ENCODE results near the gene RIBC2.
A peak's percentile ranks its signal among the peaks of the same experiment; 100 is the strongest.
"Not testable (repeated sequence)": the region's sequence is repeated elsewhere in the genome, so short reads cannot be mapped to it uniquely, and the experiment has no call there.

Gene RIBC2

DNA sequence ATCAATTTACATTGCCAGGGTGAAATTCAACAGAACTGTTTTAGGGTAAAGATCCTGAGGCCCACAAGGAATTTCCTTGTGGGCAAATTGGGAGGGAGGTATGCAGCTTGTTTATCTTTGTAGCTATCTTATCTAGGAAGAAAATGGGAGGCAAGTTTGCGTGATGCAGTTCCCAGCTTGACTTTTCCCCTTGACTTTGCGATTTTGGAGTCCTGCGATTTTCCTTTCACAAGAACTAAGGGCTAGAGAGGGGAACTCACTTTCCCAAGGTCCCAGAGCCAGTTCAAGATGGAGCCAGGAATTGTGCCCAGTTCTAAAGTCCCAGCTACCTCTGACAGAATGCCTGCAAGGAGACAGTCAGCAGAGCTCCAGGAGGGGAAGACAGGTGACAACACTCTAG is 30.7 kb downstream of the RIBC2 start:
- H3K4me1 ChIP-seq, result peaks cover 0 to 26% (median 15%) of the 10 kb centered on the region in 4 donors
- no peaks in the 10 kb centered on the region for H3K9me3 ChIP-seq
- TF ChIP-seq, protein P1, sequence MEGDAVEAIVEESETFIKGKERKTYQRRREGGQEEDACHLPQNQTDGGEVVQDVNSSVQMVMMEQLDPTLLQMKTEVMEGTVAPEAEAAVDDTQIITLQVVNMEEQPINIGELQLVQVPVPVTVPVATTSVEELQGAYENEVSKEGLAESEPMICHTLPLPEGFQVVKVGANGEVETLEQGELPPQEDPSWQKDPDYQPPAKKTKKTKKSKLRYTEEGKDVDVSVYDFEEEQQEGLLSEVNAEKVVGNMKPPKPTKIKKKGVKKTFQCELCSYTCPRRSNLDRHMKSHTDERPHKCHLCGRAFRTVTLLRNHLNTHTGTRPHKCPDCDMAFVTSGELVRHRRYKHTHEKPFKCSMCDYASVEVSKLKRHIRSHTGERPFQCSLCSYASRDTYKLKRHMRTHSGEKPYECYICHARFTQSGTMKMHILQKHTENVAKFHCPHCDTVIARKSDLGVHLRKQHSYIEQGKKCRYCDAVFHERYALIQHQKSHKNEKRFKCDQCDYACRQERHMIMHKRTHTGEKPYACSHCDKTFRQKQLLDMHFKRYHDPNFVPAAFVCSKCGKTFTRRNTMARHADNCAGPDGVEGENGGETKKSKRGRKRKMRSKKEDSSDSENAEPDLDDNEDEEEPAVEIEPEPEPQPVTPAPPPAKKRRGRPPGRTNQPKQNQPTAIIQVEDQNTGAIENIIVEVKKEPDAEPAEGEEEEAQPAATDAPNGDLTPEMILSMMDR (IDR thresholded peaks at IDR 0.05), result no peak
- H3K27ac ChIP-seq, result no peak overlapping the region
- H3K4me3 ChIP-seq, result no peak overlapping the region
- DNase-seq, result no peak
- no peaks in the 10 kb centered on the region for H3K36me3 ChIP-seq
- H3K27me3 ChIP-seq, result no peaks in the 10 kb centered on the region
- intact Hi-C loops (cut with DNase I; ENCODE audit: low total_unique reads), result no loop called here

DNA sequence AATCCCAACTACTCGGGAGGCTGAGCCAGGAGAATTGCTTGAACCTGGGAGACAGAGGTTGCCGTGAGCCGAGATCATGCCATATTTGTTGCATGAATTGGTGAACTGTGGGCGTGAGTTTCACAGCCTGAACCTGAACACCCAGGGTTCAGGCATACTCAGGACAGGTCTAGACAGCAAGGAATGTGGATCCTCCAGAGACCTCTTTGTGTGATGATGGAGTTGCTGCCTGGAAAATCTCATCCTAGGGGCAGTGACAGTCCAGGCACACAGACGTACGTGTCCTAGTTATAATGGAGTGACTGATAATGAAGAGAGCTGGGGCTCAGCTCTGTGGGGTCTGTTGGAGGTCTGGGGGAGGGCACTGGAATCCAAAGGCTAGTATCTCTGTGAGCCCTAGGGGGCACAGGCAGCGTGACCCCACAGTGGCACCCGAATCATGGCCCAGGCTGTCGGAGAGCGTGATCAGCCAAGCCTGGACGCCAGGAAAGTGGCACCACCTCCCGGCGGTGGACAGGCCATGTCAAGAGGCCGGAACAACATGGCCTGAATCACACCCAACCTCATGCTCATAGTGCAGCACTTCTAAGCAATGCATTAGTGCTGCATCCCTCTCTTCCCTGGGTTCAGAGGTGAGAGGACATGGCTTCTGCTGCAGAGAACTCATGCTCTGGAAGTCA is 31.7 kb downstream of the RIBC2 start:
- no peaks in the 10 kb centered on the region for H3K27me3 ChIP-seq
- TF ChIP-seq, protein P1 (IDR thresholded peaks at IDR 0.05), result no peak
- H3K4me3 ChIP-seq, result no peak overlapping the region
- no peaks in the 10 kb centered on the region for H3K36me3 ChIP-seq
- no peak for DNase-seq
- intact Hi-C loops (cut with DNase I; ENCODE audit: low total_unique reads), result no loop called here
- no peak overlapping the region for H3K27ac ChIP-seq
- H3K4me1 ChIP-seq, result peaks cover 0 to 36% (median 22%) of the 10 kb centered on the region in 4 donors
- H3K9me3 ChIP-seq, result no peaks in the 10 kb centered on the region

DNA sequence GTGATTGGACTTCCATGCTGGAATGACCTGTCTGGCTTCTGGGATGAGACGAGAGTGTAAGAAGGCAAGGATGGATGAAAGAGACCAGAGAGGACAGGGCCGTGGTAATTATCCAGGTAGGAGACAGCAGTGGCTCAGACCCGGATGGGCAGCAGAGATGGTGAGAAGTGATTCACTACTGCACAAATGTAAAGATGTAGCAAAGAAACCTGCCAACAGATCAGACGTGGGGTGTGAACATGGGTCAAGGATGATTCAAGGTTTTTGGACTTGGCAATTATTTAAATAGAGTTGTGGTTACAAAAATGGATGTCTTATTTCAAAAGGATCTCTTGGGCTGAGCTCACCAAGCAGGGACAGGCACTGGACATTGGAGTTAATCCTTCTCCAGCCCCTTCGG is 32.7 kb downstream of the RIBC2 start:
- TF ChIP-seq, protein P1 (IDR thresholded peaks at IDR 0.05), result no peak
- H3K27me3 ChIP-seq, result no peaks in the 10 kb centered on the region
- H3K9me3 ChIP-seq, result no peaks in the 10 kb centered on the region
- H3K27ac ChIP-seq, result peak overlapping the region in 1 of 2 donors; percentile 1
- DNase-seq, result no peak
- intact Hi-C loops (cut with DNase I; ENCODE audit: low total_unique reads), result no loop called here
- no peak overlapping the region for H3K4me3 ChIP-seq
- H3K36me3 ChIP-seq, result no peaks in the 10 kb centered on the region
- peaks cover 0 to 41% (median 28%) of the 10 kb centered on the region in 4 donors for H3K4me1 ChIP-seq

DNA sequence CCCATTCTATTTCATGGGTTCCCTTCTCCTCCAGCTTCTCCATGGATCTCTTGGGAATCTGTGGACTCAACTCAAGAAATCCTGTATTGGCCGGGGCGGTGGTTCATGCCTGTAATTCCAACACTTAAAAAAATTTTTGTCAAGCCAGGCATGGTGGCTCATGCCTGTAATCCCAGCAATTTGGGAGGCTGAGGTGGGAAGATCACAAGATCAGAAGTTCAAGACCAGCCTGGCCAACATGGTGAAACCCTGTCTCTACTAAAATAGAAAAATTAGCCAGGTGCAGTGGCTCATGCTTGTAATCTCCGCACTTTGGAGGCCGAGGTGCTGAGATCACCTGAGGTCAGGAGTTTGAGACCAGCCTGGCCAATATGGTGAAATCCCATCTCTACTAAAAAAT is 34.1 kb downstream of the RIBC2 start:
- H3K4me3 ChIP-seq; DNase-seq; intact Hi-C loops (cut with DNase I; ENCODE audit: low total_unique reads): not testable (repeated sequence)

DNA sequence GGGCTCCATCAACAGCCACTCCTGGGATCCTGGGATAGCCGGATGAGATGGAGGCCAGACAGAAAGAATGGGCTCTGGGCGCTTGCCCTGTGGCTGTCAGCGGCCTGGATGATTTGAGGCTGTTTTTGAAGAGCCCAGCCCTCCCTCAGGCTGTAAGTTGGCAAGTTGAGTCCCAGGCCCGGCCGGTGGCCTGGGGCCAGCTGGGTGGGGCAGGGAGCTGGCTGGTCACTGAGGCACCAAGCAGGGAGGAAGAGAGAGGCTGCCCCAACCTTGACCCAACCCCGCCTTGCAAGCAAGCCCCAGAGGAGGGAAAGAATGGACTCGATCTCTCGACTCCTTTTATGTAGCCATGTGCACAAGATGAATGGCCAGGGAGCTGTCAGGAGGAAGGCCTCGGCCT is 34.9 kb downstream of the RIBC2 start:
- Histone ChIP-seq H3K4me1 (peaks cover 0 to 60% (median 36%) of the 10 kb centered on the region in 4 donors), H3K27me3 (no peaks in the 10 kb centered on the region), H3K4me3 (no peak overlapping the region), H3K27ac (peak overlapping the region; percentile 26 to 37), H3K9me3 (no peaks in the 10 kb centered on the region), H3K36me3 (no peaks in the 10 kb centered on the region)
- DNase-seq, result peak; percentile 88 to 96
- TF ChIP-seq, protein P1 (IDR thresholded peaks at IDR 0.05), result no peak
- intact Hi-C loops (cut with DNase I; ENCODE audit: low total_unique reads), result no loop called here

More for the DNA sequence above, 34.1 kb downstream of the RIBC2 start:
- H3K36me3 ChIP-seq, H3K27me3 ChIP-seq, H3K9me3 ChIP-seq: not testable (repeated sequence)
- Histone ChIP-seq H3K27ac (peak overlapping the region in 1 of 2 donors; percentile 37), H3K4me1 (peaks cover 0 to 52% (median 36%) of the 10 kb centered on the region in 4 donors)

DNA sequence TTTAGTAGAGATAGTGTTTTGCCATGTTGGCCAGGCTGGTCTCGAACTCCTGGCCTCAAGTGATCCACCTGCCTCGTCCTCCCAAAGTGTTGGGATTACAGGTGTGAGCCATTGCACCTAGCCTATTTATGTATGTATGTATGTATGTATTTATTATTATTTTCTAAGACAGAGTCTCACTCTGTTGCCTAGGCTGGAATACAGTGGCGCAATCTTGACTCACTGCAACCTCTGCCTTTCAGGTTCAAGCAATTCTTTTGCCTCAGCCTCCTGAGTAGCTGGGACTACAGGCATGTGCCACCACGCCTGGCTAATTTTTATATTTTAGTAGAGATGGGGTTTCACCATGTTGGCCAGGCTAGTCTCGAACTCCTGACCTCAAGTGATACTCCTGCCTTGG is 35.9 kb downstream of the RIBC2 start:
- H3K36me3 ChIP-seq; H3K4me3 ChIP-seq; intact Hi-C loops (cut with DNase I; ENCODE audit: low total_unique reads); DNase-seq; H3K9me3 ChIP-seq; H3K27me3 ChIP-seq: not testable (repeated sequence)
- H3K27ac ChIP-seq, result peak overlapping the region in 1 of 2 donors; percentile 71
- H3K4me1 ChIP-seq, result peaks cover 0 to 60% (median 36%) of the 10 kb centered on the region in 4 donors
